Activated T-helper 2 cell treated with anti-CD3 and anti-CD28 coated beads, Interferon-gamma antibody, Interleukin-2, Interleukin-4, amounts not matched to agents 10 μg/mL and 5 μg/mL and 100 μg/mL, durations not matched to agents 14 hours and 24 hours and 36 hours (primary cell): ENCODE results near the gene TRPC4. TPM values are rescaled to one million over a fixed set of nuclear protein-coding genes. Genes with fewer than 3 reads are reported as not detected.

Experiments used
- DNase-seq: peaks from one replicate; pipeline ENCODE4 v3.0.0; 2021; ENCODE audit warnings: low spot score
- H3K27ac Mint-ChIP-seq: one replicate; pipeline ENCODE4 v1.8.0; 2021; ENCODE audit warnings: mixed read lengths
- H3K27me3 Mint-ChIP-seq: one replicate; pipeline ENCODE4 v1.8.0; 2021; ENCODE audit warnings: low read depth, mixed read lengths
- H3K36me3 Mint-ChIP-seq: one replicate; pipeline ENCODE4 v1.8.0; 2021; ENCODE audit warnings: low read depth, mixed read lengths
- H3K4me1 Mint-ChIP-seq: one replicate; pipeline ENCODE4 v1.8.0; 2021; ENCODE audit warnings: low read depth, mixed read lengths
- H3K4me3 Mint-ChIP-seq: one replicate; pipeline ENCODE4 v1.8.0; 2021; ENCODE audit warnings: low read depth, mild to moderate bottlenecking, moderate library complexity, mixed read lengths
- H3K9me3 Mint-ChIP-seq: one replicate; pipeline ENCODE4 v1.8.0; 2021; ENCODE audit warnings: mixed read lengths
- intact Hi-C: fragments of 100-400 bp; cut with micrococcal nuclease; formaldehyde crosslinking; loops from one replicate; pipeline ENCODE4 v1.15.1; 2023
- total RNA-seq: library from RNA; stranded (reverse); gene quantifications from 2 replicates; pipeline ENCODE4 v1.2.3, GENCODE V29; 2022

Gene TRPC4
- total RNA-seq, 1 donor from 2014 or later: not detected

- no peaks in the 10 kb centered on the region for H3K4me1 Mint-ChIP-seq
- H3K9me3 Mint-ChIP-seq: no peaks in the 10 kb centered on the region
- no peaks in the 10 kb centered on the region for H3K27me3 Mint-ChIP-seq
- DNase-seq: no peak
- no peaks in the 10 kb centered on the region for H3K36me3 Mint-ChIP-seq
- H3K4me3 Mint-ChIP-seq: no peak overlapping the region
- H3K27ac Mint-ChIP-seq: no peak overlapping the region
- intact Hi-C loops: no loop called here
Observed at GRCh38 chr13:37636701-37637100, 232.9 kb downstream of the TRPC4 start.

- intact Hi-C loops: no loop called here
- H3K27ac Mint-ChIP-seq: no peak overlapping the region
- H3K27me3 Mint-ChIP-seq: no peaks in the 10 kb centered on the region
- H3K4me3 Mint-ChIP-seq: no peak overlapping the region
- H3K36me3 Mint-ChIP-seq: no peaks in the 10 kb centered on the region
- H3K9me3 Mint-ChIP-seq: no peaks in the 10 kb centered on the region
- no peaks in the 10 kb centered on the region for H3K4me1 Mint-ChIP-seq
- no peak for DNase-seq
Observed at GRCh38 chr13:37632294-37632693, 237.3 kb downstream of the TRPC4 start.

- Mint-ChIP-seq H3K4me1 (no peaks in the 10 kb centered on the region), H3K27ac (no peak overlapping the region), H3K36me3 (no peaks in the 10 kb centered on the region), H3K9me3 (peaks cover 4% of the 10 kb centered on the region), H3K4me3 (no peak overlapping the region), H3K27me3 (no peaks in the 10 kb centered on the region)
- intact Hi-C loops: no loop called here
- no peak for DNase-seq
Observed at GRCh38 chr13:37627428-37627827, 242.1 kb downstream of the TRPC4 start.

- no peaks in the 10 kb centered on the region for H3K4me1 Mint-ChIP-seq
- intact Hi-C loops: no loop called here
- H3K9me3 Mint-ChIP-seq: peaks cover 8% of the 10 kb centered on the region
- no peak overlapping the region for H3K27ac Mint-ChIP-seq
- no peak overlapping the region for H3K4me3 Mint-ChIP-seq
- no peaks in the 10 kb centered on the region for H3K27me3 Mint-ChIP-seq
- no peak for DNase-seq
- no peaks in the 10 kb centered on the region for H3K36me3 Mint-ChIP-seq
Observed at GRCh38 chr13:37621811-37622361, 247.7 kb downstream of the TRPC4 start.

GRCh38 chr13:37618554-37618953 lies 251.0 kb downstream of the TRPC4 start:
- no peaks in the 10 kb centered on the region for H3K4me1 Mint-ChIP-seq
- DNase-seq: no peak
- no peak overlapping the region for H3K4me3 Mint-ChIP-seq
- H3K27ac Mint-ChIP-seq: no peak overlapping the region
- intact Hi-C loops: no loop called here
- H3K27me3 Mint-ChIP-seq: no peaks in the 10 kb centered on the region
- H3K9me3 Mint-ChIP-seq: peaks cover 5% of the 10 kb centered on the region
- no peaks in the 10 kb centered on the region for H3K36me3 Mint-ChIP-seq

GRCh38 chr13:37617173-37617572 lies 252.4 kb downstream of the TRPC4 start:
- Mint-ChIP-seq H3K9me3 (peaks cover 5% of the 10 kb centered on the region), H3K27me3 (no peaks in the 10 kb centered on the region), H3K36me3 (no peaks in the 10 kb centered on the region), H3K27ac (no peak overlapping the region), H3K4me3 (no peak overlapping the region), H3K4me1 (no peaks in the 10 kb centered on the region)
- intact Hi-C loops: no loop called here
- no peak for DNase-seq

- no peaks in the 10 kb centered on the region for H3K27me3 Mint-ChIP-seq
- H3K4me1 Mint-ChIP-seq: no peaks in the 10 kb centered on the region
- H3K4me3 Mint-ChIP-seq: no peak overlapping the region
- H3K27ac Mint-ChIP-seq: no peak overlapping the region
- intact Hi-C loops: no loop called here
- peaks cover 3% of the 10 kb centered on the region for H3K9me3 Mint-ChIP-seq
- no peak for DNase-seq
- no peaks in the 10 kb centered on the region for H3K36me3 Mint-ChIP-seq
Observed at GRCh38 chr13:37616131-37616530, 253.4 kb downstream of the TRPC4 start.

GRCh38 chr13:37615276-37615675 lies 254.3 kb downstream of the TRPC4 start:
- intact Hi-C loops: no loop called here
- Mint-ChIP-seq H3K36me3 (no peaks in the 10 kb centered on the region), H3K9me3 (no peaks in the 10 kb centered on the region), H3K4me3 (no peak overlapping the region), H3K27me3 (no peaks in the 10 kb centered on the region), H3K4me1 (no peaks in the 10 kb centered on the region), H3K27ac (no peak overlapping the region)
- DNase-seq: no peak

- H3K27me3 Mint-ChIP-seq: no peaks in the 10 kb centered on the region
- no peak overlapping the region for H3K4me3 Mint-ChIP-seq
- H3K27ac Mint-ChIP-seq: no peak overlapping the region
- H3K9me3 Mint-ChIP-seq: no peaks in the 10 kb centered on the region
- intact Hi-C loops: no loop called here
- DNase-seq: no peak
- no peaks in the 10 kb centered on the region for H3K36me3 Mint-ChIP-seq
- H3K4me1 Mint-ChIP-seq: no peaks in the 10 kb centered on the region
Observed at GRCh38 chr13:37613638-37614037, 255.9 kb downstream of the TRPC4 start.

GRCh38 chr13:37613236-37613635 lies 256.3 kb downstream of the TRPC4 start:
- Mint-ChIP-seq H3K4me1 (no peaks in the 10 kb centered on the region), H3K36me3 (no peaks in the 10 kb centered on the region), H3K27me3 (no peaks in the 10 kb centered on the region), H3K27ac (no peak overlapping the region), H3K4me3 (no peak overlapping the region), H3K9me3 (no peaks in the 10 kb centered on the region)
- no peak for DNase-seq
- intact Hi-C loops: no loop called here

- no peak overlapping the region for H3K4me3 Mint-ChIP-seq
- no peak overlapping the region for H3K27ac Mint-ChIP-seq
- no peak for DNase-seq
- intact Hi-C loops: no loop called here
- no peaks in the 10 kb centered on the region for H3K36me3 Mint-ChIP-seq
- no peaks in the 10 kb centered on the region for H3K4me1 Mint-ChIP-seq
- H3K27me3 Mint-ChIP-seq: no peaks in the 10 kb centered on the region
- H3K9me3 Mint-ChIP-seq: peaks cover 11% of the 10 kb centered on the region
Observed at GRCh38 chr13:37608750-37609339, 260.7 kb downstream of the TRPC4 start.

- H3K4me3 Mint-ChIP-seq: no peak overlapping the region
- intact Hi-C loops: no loop called here
- no peak overlapping the region for H3K27ac Mint-ChIP-seq
- no peaks in the 10 kb centered on the region for H3K36me3 Mint-ChIP-seq
- no peaks in the 10 kb centered on the region for H3K27me3 Mint-ChIP-seq
- H3K4me1 Mint-ChIP-seq: no peaks in the 10 kb centered on the region
- H3K9me3 Mint-ChIP-seq: peaks cover 11% of the 10 kb centered on the region
- no peak for DNase-seq
Observed at GRCh38 chr13:37602733-37603381, 266.7 kb downstream of the TRPC4 start.

- no peak for DNase-seq
- Mint-ChIP-seq H3K36me3 (no peaks in the 10 kb centered on the region), H3K27me3 (no peaks in the 10 kb centered on the region), H3K27ac (no peak overlapping the region), H3K9me3 (peaks cover 8% of the 10 kb centered on the region), H3K4me1 (no peaks in the 10 kb centered on the region), H3K4me3 (no peak overlapping the region)
- intact Hi-C loops: no loop called here
Observed at GRCh38 chr13:37601648-37602440, 267.7 kb downstream of the TRPC4 start.
